Measurements from ENCODE around the gene RASGRF2.

The RASGRF2 gene

DNA sequence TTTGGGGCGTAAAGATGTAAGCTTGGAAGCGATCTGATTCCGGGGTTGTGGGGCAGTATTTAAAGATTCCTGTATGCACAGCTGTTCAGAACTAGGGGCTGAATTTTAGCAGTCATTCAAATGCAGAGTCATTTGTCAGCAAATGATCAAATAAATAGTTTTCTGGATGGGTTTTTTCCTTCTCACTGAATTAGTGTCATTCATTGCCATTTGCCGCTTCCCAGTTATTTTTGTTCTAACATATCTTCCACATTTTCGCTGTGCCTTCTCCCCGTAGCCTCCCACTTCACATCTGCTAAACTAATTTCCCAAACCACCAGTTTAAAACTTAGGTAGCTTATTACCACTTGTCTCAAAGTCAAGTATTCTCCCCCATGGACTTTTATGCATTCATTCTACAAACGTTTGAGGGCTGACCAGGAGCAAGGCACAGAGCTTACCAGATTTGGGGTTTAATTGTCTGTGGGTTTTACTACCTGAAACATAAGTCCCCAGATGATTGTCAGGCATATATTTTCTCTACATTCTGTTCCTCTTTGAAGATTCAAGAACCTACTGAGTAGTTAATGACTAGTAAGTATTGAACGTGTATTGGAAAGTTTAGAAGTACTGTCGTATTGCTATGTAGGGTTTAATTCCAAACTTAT lies 231.7 kb downstream of the RASGRF2 start:
- Histone ChIP-seq H3K4me3 (ENCODE audit: low read length) (no peak overlapping the region), H3K4me1 (ENCODE audit: control insufficient read depth, insufficient read depth, low read length) (peaks cover 6% of the 10 kb centered on the region), H3K9ac (ENCODE audit: low read length) (no peak overlapping the region), H3K27me3 (ENCODE audit: control insufficient read depth, insufficient read depth, low read length) (no peaks in the 10 kb centered on the region), H3K9me3 (ENCODE audit: control insufficient read depth, low read length) (no peaks in the 10 kb centered on the region), H3K36me3 (ENCODE audit: control insufficient read depth, insufficient read depth, low read length) (no peaks in the 10 kb centered on the region)

DNA sequence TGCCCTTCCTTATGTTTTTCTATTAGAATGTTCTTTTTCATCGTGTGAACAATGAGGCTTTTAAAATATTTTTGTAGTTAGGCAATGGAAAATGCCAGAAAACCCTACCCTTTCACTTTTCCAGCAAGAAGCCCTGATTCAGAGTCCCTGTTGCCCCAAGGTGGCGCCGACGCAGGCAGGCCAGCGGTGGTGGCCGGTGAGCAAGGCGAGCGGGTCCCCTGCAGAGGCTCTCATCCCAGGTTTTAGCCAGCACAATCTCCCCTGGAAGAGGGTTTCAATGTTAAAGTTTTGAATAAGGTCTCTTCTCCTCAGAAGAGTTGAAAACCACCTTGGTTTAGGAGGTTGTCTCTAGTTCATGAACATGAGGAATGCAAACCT lies 232.2 kb downstream of the RASGRF2 start:
- Histone ChIP-seq H3K4me3 (ENCODE audit: low read length) (no peak overlapping the region), H3K9me3 (ENCODE audit: control insufficient read depth, low read length) (no peaks in the 10 kb centered on the region), H3K4me1 (ENCODE audit: control insufficient read depth, insufficient read depth, low read length) (peaks cover 6% of the 10 kb centered on the region), H3K27me3 (ENCODE audit: control insufficient read depth, insufficient read depth, low read length) (no peaks in the 10 kb centered on the region), H3K9ac (ENCODE audit: low read length) (no peak overlapping the region), H3K36me3 (ENCODE audit: control insufficient read depth, insufficient read depth, low read length) (no peaks in the 10 kb centered on the region)

DNA sequence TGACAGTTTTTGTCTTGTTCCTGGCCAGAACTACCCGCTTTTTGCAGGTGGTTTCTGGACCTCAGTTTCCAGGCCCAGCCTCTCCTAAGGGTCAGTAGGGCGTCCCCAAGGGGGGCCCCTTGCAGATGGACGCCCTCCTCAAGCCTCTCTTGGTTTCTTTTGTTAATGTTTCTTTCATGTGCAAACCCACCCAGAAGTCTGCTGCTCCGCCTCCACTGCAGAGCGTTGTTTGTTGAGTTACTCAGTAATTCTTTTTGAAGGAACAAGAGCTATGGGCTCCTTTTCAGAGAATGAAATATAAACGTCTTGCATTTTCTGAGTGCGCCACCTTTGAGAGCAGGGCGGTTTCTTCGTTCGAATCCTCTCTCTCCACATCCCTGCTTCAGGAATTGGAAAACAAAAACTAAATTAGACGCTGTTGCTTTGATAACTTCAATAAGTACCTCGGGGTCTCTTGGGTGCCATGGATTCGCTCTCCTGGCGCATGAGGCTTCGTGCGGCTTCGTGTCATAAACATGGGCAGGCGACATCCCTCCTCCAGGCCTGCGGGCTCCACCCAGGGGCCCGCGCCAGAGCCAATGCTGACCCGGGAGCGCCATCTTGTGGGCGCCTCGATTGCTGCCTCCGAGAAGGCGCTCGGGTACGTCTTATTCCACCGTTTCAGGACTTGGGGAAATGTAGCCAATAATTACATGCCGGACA lies 234.6 kb downstream of the RASGRF2 start:
- Histone ChIP-seq H3K36me3 (ENCODE audit: control insufficient read depth, insufficient read depth, low read length) (no peaks in the 10 kb centered on the region), H3K9ac (ENCODE audit: low read length) (no peak overlapping the region), H3K9me3 (ENCODE audit: control insufficient read depth, low read length) (no peaks in the 10 kb centered on the region), H3K4me3 (ENCODE audit: low read length) (no peak overlapping the region), H3K4me1 (ENCODE audit: control insufficient read depth, insufficient read depth, low read length) (peaks cover 6% of the 10 kb centered on the region), H3K27me3 (ENCODE audit: control insufficient read depth, insufficient read depth, low read length) (no peaks in the 10 kb centered on the region)

DNA sequence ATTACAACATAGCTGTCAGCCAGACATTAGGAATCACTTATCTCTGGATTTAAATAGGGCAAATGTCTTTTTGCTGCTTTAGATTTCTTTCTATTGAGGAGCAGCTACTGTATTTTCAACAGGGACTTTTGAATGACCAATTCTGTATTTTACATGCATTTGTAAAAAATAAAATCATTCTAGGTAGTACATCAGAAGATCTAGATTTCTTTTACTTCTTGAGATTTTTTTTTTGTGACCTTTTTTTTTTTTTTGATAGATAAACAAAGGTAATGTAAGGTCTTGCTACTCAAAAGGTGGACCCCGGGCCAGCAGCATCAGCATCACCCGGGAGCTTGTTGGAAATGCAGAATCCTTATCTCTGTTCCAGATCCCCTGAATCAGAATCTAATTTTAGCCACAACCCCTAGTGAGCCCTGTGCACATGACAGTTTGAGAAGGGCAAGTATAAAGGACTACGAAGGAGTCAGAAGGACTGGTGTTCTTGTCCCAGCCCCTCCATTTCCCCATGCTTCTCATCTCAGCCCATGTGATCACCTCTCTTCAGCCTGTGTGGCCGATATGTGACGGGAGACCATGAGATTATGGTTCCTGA lies 235.3 kb downstream of the RASGRF2 start:
- Histone ChIP-seq H3K9me3 (ENCODE audit: control insufficient read depth, low read length) (no peaks in the 10 kb centered on the region), H3K27me3 (ENCODE audit: control insufficient read depth, insufficient read depth, low read length) (no peaks in the 10 kb centered on the region), H3K4me1 (ENCODE audit: control insufficient read depth, insufficient read depth, low read length) (peaks cover 6% of the 10 kb centered on the region), H3K36me3 (ENCODE audit: control insufficient read depth, insufficient read depth, low read length) (no peaks in the 10 kb centered on the region), H3K9ac (ENCODE audit: low read length) (no peak overlapping the region), H3K4me3 (ENCODE audit: low read length) (no peak overlapping the region)

DNA sequence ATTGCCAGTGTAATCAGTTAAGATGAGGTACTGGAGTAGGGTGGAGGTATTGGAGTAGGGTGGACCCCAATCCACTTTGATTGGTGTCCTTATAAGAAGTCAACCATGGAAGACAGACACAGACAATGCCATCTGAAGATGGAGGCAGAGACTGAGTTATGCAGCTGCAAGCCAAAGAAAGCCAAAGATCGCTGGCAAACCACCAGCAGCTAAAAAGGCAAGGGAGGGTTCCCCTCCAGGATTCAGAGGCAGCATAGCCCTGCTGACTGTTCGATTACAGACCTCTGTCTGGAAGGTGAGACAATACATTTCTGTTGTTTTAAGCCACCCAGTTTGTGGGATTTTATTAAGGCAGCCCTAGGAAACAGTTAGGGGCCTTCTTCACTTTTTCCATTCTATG lies 242.5 kb downstream of the RASGRF2 start:
- no peak overlapping the region for H3K4me3 ChIP-seq (ENCODE audit: low read length)
- no peaks in the 10 kb centered on the region for H3K9me3 ChIP-seq (ENCODE audit: control insufficient read depth, low read length)
- H3K27me3 ChIP-seq (ENCODE audit: control insufficient read depth, insufficient read depth, low read length): no peaks in the 10 kb centered on the region
- no peak overlapping the region for H3K9ac ChIP-seq (ENCODE audit: low read length)
- H3K36me3 ChIP-seq (ENCODE audit: control insufficient read depth, insufficient read depth, low read length): no peaks in the 10 kb centered on the region
- H3K4me1 ChIP-seq (ENCODE audit: control insufficient read depth, insufficient read depth, low read length): no peaks in the 10 kb centered on the region

DNA sequence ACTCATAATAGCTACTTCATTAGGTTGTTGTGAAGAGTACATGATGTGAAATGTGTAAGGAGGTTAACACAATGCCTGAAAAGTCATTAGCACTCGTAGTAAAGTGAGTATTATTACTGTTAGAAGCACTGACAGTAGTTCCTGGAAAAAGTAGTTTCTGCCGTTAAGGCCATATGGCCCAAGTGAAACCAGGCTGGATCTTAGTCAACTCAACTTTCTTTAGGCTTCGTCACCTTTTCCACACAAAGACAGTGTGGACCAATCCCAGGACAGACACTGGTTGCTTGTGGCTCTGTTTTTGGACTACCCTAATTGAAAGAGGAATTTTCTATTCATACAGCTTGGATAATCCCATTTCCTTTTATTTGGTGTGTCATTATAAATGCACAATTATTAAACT lies 243.6 kb downstream of the RASGRF2 start:
- Histone ChIP-seq H3K9me3 (ENCODE audit: control insufficient read depth, low read length) (no peaks in the 10 kb centered on the region), H3K4me1 (ENCODE audit: control insufficient read depth, insufficient read depth, low read length) (no peaks in the 10 kb centered on the region), H3K36me3 (ENCODE audit: control insufficient read depth, insufficient read depth, low read length) (no peaks in the 10 kb centered on the region), H3K9ac (ENCODE audit: low read length) (no peak overlapping the region), H3K4me3 (ENCODE audit: low read length) (no peak overlapping the region), H3K27me3 (ENCODE audit: control insufficient read depth, insufficient read depth, low read length) (no peaks in the 10 kb centered on the region)

DNA sequence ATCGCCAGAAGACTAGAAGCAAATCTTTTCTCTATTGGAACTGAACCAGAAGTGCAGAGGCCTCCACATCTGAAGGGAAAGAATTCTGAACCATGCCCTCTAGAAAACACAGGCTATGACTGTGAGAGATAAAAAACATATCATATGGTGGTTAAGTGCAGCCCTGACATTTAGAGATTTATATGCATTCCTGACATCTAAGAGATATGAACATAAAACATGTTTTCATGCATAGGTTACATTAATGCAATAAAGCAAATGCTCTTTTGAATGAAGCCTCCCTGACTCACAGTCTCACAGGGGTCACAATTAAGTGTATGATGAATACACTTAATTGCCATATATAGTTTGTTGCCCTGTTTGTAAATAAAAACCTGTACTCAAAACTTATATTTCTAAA lies 244.0 kb downstream of the RASGRF2 start:
- no peaks in the 10 kb centered on the region for H3K4me1 ChIP-seq (ENCODE audit: control insufficient read depth, insufficient read depth, low read length)
- no peaks in the 10 kb centered on the region for H3K27me3 ChIP-seq (ENCODE audit: control insufficient read depth, insufficient read depth, low read length)
- no peaks in the 10 kb centered on the region for H3K36me3 ChIP-seq (ENCODE audit: control insufficient read depth, insufficient read depth, low read length)
- no peak overlapping the region for H3K4me3 ChIP-seq (ENCODE audit: low read length)
- H3K9ac ChIP-seq (ENCODE audit: low read length): no peak overlapping the region
- no peaks in the 10 kb centered on the region for H3K9me3 ChIP-seq (ENCODE audit: control insufficient read depth, low read length)

DNA sequence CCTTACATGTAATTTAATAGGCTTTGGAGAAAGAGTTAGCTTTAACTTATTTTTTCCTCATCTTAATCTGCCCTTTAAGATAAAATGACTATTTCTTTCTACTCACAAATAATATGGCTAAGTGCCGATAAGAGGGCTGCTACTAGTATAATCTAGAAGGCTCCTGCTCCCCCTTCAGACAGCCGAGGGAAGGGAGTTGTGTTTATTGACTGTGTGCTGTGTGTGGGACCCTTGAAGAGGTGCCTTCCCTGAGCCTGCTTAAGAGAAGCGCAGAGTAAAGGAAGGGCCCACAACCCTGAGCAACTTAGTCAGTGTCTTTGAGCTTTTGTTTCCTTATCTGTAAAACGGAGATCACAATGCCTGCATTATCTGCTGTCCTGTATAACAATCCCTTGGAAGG lies 244.9 kb downstream of the RASGRF2 start:
- Histone ChIP-seq H3K27me3 (ENCODE audit: control insufficient read depth, insufficient read depth, low read length) (no peaks in the 10 kb centered on the region), H3K4me3 (ENCODE audit: low read length) (no peak overlapping the region), H3K36me3 (ENCODE audit: control insufficient read depth, insufficient read depth, low read length) (no peaks in the 10 kb centered on the region), H3K9ac (ENCODE audit: low read length) (no peak overlapping the region), H3K4me1 (ENCODE audit: control insufficient read depth, insufficient read depth, low read length) (no peaks in the 10 kb centered on the region), H3K9me3 (ENCODE audit: control insufficient read depth, low read length) (no peaks in the 10 kb centered on the region)

DNA sequence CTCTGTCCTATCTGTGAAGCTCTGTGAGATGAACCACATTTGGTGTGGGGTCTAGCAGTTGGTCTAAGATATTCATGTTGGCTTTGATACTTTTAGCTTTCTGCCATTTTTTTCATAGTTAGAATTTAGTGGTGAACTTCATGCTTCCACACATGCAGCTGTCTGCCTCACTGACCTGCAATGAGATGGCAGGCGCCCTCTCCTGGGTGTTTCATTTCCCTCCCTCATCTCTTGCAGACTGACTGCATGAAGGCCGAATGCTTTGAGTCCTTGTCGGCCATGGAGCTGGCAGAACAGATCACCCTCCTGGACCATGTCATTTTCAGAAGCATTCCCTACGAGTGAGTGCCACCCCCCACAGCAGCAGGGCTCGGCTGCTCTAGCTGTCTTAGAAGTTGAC lies 246.8 kb downstream of the RASGRF2 start:
- no peaks in the 10 kb centered on the region for H3K36me3 ChIP-seq (ENCODE audit: control insufficient read depth, insufficient read depth, low read length)
- H3K4me1 ChIP-seq (ENCODE audit: control insufficient read depth, insufficient read depth, low read length): peaks cover 3% of the 10 kb centered on the region
- no peak overlapping the region for H3K4me3 ChIP-seq (ENCODE audit: low read length)
- no peaks in the 10 kb centered on the region for H3K27me3 ChIP-seq (ENCODE audit: control insufficient read depth, insufficient read depth, low read length)
- no peaks in the 10 kb centered on the region for H3K9me3 ChIP-seq (ENCODE audit: control insufficient read depth, low read length)
- H3K9ac ChIP-seq (ENCODE audit: low read length): no peak overlapping the region

DNA sequence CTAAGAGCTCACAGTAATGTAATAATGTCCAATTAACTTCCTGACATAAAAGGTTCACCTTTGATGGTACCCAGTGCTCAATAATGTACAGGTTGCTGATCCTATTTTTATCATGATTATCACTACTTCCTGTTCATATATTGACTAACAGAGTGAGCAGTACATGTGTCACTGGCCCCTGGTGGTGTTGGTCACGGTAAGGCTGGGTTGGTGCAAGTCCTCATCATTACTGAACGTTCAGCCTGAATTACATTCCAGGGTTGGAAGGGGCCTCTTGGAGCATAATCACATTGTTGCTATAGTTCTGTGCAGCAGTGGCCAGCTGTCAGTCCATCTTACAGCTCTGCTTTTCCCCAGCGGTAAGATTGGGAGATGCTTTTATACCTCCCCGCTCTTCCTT lies 248.7 kb downstream of the RASGRF2 start:
- H3K4me3 ChIP-seq (ENCODE audit: low read length): no peak overlapping the region
- H3K4me1 ChIP-seq (ENCODE audit: control insufficient read depth, insufficient read depth, low read length): peaks cover 6% of the 10 kb centered on the region
- no peak overlapping the region for H3K9ac ChIP-seq (ENCODE audit: low read length)
- no peaks in the 10 kb centered on the region for H3K27me3 ChIP-seq (ENCODE audit: control insufficient read depth, insufficient read depth, low read length)
- H3K9me3 ChIP-seq (ENCODE audit: control insufficient read depth, low read length): no peaks in the 10 kb centered on the region
- H3K36me3 ChIP-seq (ENCODE audit: control insufficient read depth, insufficient read depth, low read length): no peaks in the 10 kb centered on the region

DNA sequence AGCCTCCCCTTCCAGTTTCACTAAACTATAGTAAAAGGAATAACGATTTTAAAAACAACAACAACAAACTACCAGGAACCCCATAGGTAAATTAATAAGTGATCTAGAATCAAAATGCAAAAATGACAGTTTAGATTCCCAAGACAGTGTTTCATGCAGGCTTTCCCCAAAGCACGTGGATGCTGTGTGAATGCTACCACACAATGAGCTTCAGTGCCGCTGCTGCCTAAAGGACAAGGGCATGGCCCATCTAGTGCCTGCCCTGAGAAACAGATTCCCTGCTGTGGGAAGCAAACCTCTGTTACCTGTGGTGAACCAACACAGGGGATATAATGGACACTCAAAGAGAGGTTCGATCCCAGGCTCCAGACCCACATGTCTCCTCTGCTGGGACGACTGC lies 249.2 kb downstream of the RASGRF2 start:
- Histone ChIP-seq H3K27me3 (ENCODE audit: control insufficient read depth, insufficient read depth, low read length) (no peaks in the 10 kb centered on the region), H3K4me1 (ENCODE audit: control insufficient read depth, insufficient read depth, low read length) (peaks cover 6% of the 10 kb centered on the region), H3K4me3 (ENCODE audit: low read length) (no peak overlapping the region), H3K9ac (ENCODE audit: low read length) (no peak overlapping the region), H3K36me3 (ENCODE audit: control insufficient read depth, insufficient read depth, low read length) (no peaks in the 10 kb centered on the region), H3K9me3 (ENCODE audit: control insufficient read depth, low read length) (no peaks in the 10 kb centered on the region)

DNA sequence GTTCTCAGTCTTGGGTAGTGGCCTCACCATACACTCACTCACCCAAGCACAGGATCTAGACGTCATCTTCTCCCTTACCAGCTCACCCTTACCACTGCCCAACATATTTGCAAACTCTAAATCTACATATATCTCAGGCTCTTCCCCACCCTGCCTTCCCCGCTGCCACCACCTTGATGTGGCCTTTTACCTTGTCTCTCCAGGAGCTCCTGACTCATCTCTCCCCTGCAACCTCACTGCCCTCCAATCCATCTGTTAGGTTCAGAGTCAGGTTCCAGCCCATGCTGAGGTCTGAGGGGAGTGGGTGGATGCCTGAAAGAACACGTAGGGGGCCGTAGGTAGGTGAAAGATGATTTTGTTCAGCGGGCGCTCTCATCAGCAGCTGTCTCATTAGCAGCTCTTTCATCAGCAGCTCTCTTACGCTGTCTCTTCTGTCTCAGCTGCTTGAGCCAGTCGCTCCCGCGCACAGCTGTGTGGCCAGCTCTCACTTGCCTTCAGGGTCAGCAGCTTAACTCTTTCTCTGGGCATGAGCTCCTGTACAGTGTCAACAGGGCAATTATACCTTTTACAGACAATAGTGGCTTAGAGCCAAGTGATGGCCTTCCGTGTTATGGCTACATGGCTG lies 249.8 kb downstream of the RASGRF2 start:
- Histone ChIP-seq H3K4me1 (ENCODE audit: control insufficient read depth, insufficient read depth, low read length) (peaks cover 6% of the 10 kb centered on the region), H3K9ac (ENCODE audit: low read length) (no peak overlapping the region), H3K36me3 (ENCODE audit: control insufficient read depth, insufficient read depth, low read length) (no peaks in the 10 kb centered on the region), H3K4me3 (ENCODE audit: low read length) (no peak overlapping the region), H3K27me3 (ENCODE audit: control insufficient read depth, insufficient read depth, low read length) (no peaks in the 10 kb centered on the region), H3K9me3 (ENCODE audit: control insufficient read depth, low read length) (no peaks in the 10 kb centered on the region)
